HepG2 (cell line): ENCODE measurements around the gene MAN1A2. TPM values are rescaled to one million over a fixed set of nuclear protein-coding genes. Genes with fewer than 3 reads are reported as not detected.
"Not testable (repeated sequence)": the region's sequence is repeated elsewhere in the genome, so short reads cannot be mapped to it uniquely, and the experiment has no call there.

Source experiments
- ATAC-seq: fragments of 200-7000 bp; cut with Tn5 transposase; 3 replicates; pipeline ENCODE4 v1.9.1; 2020; ENCODE audit warnings: mild to moderate bottlenecking, moderate library complexity
- BruUV-seq: library from RNA; stranded (reverse); fragments of 400-500 nt; replicated peaks from 2 replicates; lab custom pipeline; 2021; lab: Mats Ljungman, UMichigan
- CTCF ChIA-PET: fragments of 300-600 bp; formaldehyde crosslinking; extraction: SDS; loops from one replicate; lab custom pipeline; 2021; ENCODE audit warnings: low total read pairs, inconsistent platforms, low intra/inter-chr PET ratio; lab: Yijun Ruan, JAX
- POLR2A ChIA-PET: fragments of 350-600 bp; sonication (Branson Sonifier 250); formaldehyde crosslinking; loops from one replicate; lab custom pipeline; 2020; ENCODE audit warnings: antibody characterized with exemption, inconsistent platforms; lab: Yijun Ruan, JAX
- DNase-seq: peaks from one replicate; pipeline ENCODE4 v3.0.0-alpha.2; 2015; ENCODE audit warnings: low spot score
- FAIRE-seq: peaks from 3 replicates; lab custom pipeline; 2011; peaks lifted over from hg19 to GRCh38; lab: Jason Lieb, UNC
- H2AFZ ChIP-seq: one replicate; pipeline ENCODE4 v1.6.1; 2011; ENCODE audit warnings: low read length, inconsistent platforms
- H3K27ac ChIP-seq: fragments of 300-600 bp; 3 replicates; pipeline ENCODE4 v1.8.0; 2011; ENCODE audit warnings: mixed run types, mild to moderate bottlenecking, mixed read lengths, low read length, inconsistent platforms; ENCODE audit not compliant: insufficient read depth; ENCODE audit errors: extremely low read length
- H3K27me3 ChIP-seq, 2 experiments: fragments of 200-600 bp in 1 of 2; 2 replicates in 1 of 2; 3 replicates in 1 of 2; pipeline versions ENCODE4 v1.6.0 to v1.8.0; 2011; ENCODE audit warnings: low read length in 2 of 2, mild to moderate bottlenecking in 2 of 2, moderate library complexity in 2 of 2, inconsistent platforms in 1 of 2; ENCODE audit not compliant: insufficient read depth in 2 of 2, control insufficient read depth in 1 of 2
- H3K36me3 ChIP-seq, 2 experiments: fragments of 200-600 bp in 1 of 2; replicated peaks in 1 of 2; 2 replicates in 1 of 2; 3 replicates in 1 of 2; pipeline versions ENCODE4 v1.5.1 to v1.8.0; 2011; ENCODE audit warnings: low read length in 2 of 2, inconsistent platforms in 1 of 2; ENCODE audit not compliant: insufficient read depth in 2 of 2, control insufficient read depth in 1 of 2
- H3K4me1 ChIP-seq: 2 replicates; pipeline ENCODE4 v1.5.1; 2012; ENCODE audit warnings: low read length, inconsistent platforms; ENCODE audit not compliant: insufficient read depth
- H3K4me2 ChIP-seq: 2 replicates; pipeline ENCODE4 v1.6.0; 2011; ENCODE audit warnings: low read depth, low read length, inconsistent platforms
- H3K4me3 ChIP-seq, 3 experiments: fragments of 200-600 bp in 1 of 3; sonication (generic), shearing (Covaris generic) in 1 of 3; replicated peaks in 1 of 3; 2 replicates each; pipeline ENCODE4 v1.5.1; 2011 to 2016; ENCODE audit warnings: low read length in 3 of 3, inconsistent platforms in 2 of 3, low read depth in 2 of 3, mild to moderate bottlenecking in 2 of 3, control low read depth in 1 of 3, mixed read lengths in 1 of 3; ENCODE audit not compliant: insufficient read depth in 1 of 3
- H3K79me2 ChIP-seq: one replicate; pipeline ENCODE4 v1.6.1; 2011; ENCODE audit warnings: low read length, inconsistent platforms; ENCODE audit not compliant: insufficient read depth
- H3K9ac ChIP-seq: 2 replicates; pipeline ENCODE4 v1.6.0; 2011; ENCODE audit warnings: mild to moderate bottlenecking, low read depth, low read length, inconsistent platforms; ENCODE audit not compliant: insufficient read depth
- H3K9me3 ChIP-seq: 2 replicates; pipeline ENCODE4 v1.5.1; 2012; ENCODE audit warnings: mild to moderate bottlenecking, low read length
- H4K20me1 ChIP-seq: 2 replicates; pipeline ENCODE4 v1.6.0; 2011; ENCODE audit warnings: inconsistent platforms, mild to moderate bottlenecking, low read length, moderate library complexity; ENCODE audit not compliant: insufficient read depth
- ATF6 ChIP-seq: sonication (generic); formaldehyde crosslinking; conservative IDR thresholded peaks from 2 replicates; pipeline ENCODE4 v1.4.0; 2020; ENCODE audit warnings: missing genetic modification reagents
- NCOA1 ChIP-seq: sonication (generic); formaldehyde crosslinking; IDR thresholded peaks from 2 replicates; pipeline ENCODE4 v1.9.0; 2021; ENCODE audit warnings: missing genetic modification reagents
- WGBS: methylation state at CpG from one replicate; pipeline ENCODE4 v1.1.6; 2017; ENCODE audit warnings: low lambda C conversion rate; 5-methylcytosine and 5-hydroxymethylcytosine counted together
- in situ Hi-C: cut with HindIII; loops from 2 replicates; pipeline ENCODE4 v1.10.0; 2017; ENCODE audit warnings: low pct_unique_long_range_greater_than_20kb; ENCODE audit not compliant: extremely low pct_ligation_motif_present
- intact Hi-C: fragments of 100-400 bp; cut with micrococcal nuclease; formaldehyde crosslinking; loops from one replicate; pipeline ENCODE4 v1.10.0; 2022; ENCODE audit not compliant: unreplicated experiment
- polyA plus RNA-seq, 8 experiments: library from polyadenylated mRNA; depleted of rRNA in 3 of 8; stranded (reverse) in 7 of 8; unstranded in 1 of 8; fragments of >200 nt; fragmentation: Illumina TruSeq in 4 of 8; extraction: Trizol in 4 of 8; gene quantifications; 2 replicates each; pipeline versions ENCODE4 v1.2.1 to v1.2.3, GENCODE V29; 2011 to 2016; ENCODE audit warnings: low read depth in 4 of 8, missing spikeins in 1 of 8, mixed read lengths in 1 of 8; ENCODE audit not compliant: insufficient read depth in 1 of 8
- total RNA-seq, 5 experiments: library from RNA; depleted of rRNA; stranded (reverse); fragments of >200 nt; fragmentation: Illumina TruSeq; extraction: Trizol; gene quantifications; 2 replicates each; pipeline ENCODE4 v1.2.3, GENCODE V29; 2016; ENCODE audit warnings: low read depth in 1 of 5

MAN1A2 gene
- total and polyA plus RNA-seq, 2 of the 13 experiments (the other 11 are each of a cell fraction or from before 2014, with no cell fraction given) = 8.0 to 19.9 TPM

GRCh38 chr1:117453958-117454357 lies 86.7 kb downstream of the MAN1A2 start:
- intact Hi-C loops = no loop called here
- WGBS = 96% methylated on average over 2 of the region's 2 CpGs

GRCh38 chr1:117458410-117458809 lies 91.2 kb downstream of the MAN1A2 start:
- in situ Hi-C loops, intact Hi-C loops, H3K4me1 ChIP-seq, H3K27me3 ChIP-seq, ATAC-seq, H2AFZ ChIP-seq, H3K79me2 ChIP-seq, H3K4me2 ChIP-seq, H3K4me3 ChIP-seq, H3K36me3 ChIP-seq, H3K9ac ChIP-seq, H4K20me1 ChIP-seq, BruUV-seq, H3K27ac ChIP-seq, CTCF ChIA-PET, DNase-seq, POLR2A ChIA-PET, FAIRE-seq, H3K9me3 ChIP-seq: not testable (repeated sequence)
- 97% methylated on average over 8 of the region's 8 CpGs for WGBS

More at GRCh38 chr1:117453958-117454357, 86.7 kb downstream of the MAN1A2 start:
- Histone ChIP-seq H4K20me1 (no peaks in the 10 kb centered on the region), H2AFZ (no peak overlapping the region), H3K9me3 (no peaks in the 10 kb centered on the region), H3K36me3 (no peaks in the 10 kb centered on the region; a peak in 2 of 5 replicates), H3K9ac (no peak overlapping the region), H3K4me2 (no peak overlapping the region), H3K4me1 (no peaks in the 10 kb centered on the region), H3K79me2 (no peaks in the 10 kb centered on the region), H3K4me3 (no peak overlapping the region), H3K27ac (no peak overlapping the region), H3K27me3 (no peaks in the 10 kb centered on the region)
- POLR2A ChIA-PET = no interaction called here
- in situ Hi-C loops = no loop called here
- BruUV-seq = no TSS peak
- no peak for DNase-seq
- CTCF ChIA-PET = no interaction called here
- TF ChIP-seq ATF6 (CRISPR knock-in tag) (no peak), NCOA1 (CRISPR knock-in tag) (no peak)
- no peak for FAIRE-seq
- ATAC-seq = no peak
